B cell (primary cell): ENCODE measurements around the gene N4BP2L2. TPM values are rescaled to one million over a fixed set of nuclear protein-coding genes. Genes with fewer than 3 reads are reported as not detected.

Experiments
- polyA plus RNA-seq: library from polyadenylated mRNA; depleted of rRNA; stranded (reverse); fragments of >200 nt; gene quantifications from 2 replicates; pipeline ENCODE4 v1.2.3, GENCODE V29; 2012
- small RNA-seq: library from RNA; depleted of rRNA; stranded (forward); fragments of <200 nt; gene quantifications from one replicate; pipeline ENCODE3, GENCODE V24; 2012; ENCODE audit warnings: low replicate concordance, low read depth; ENCODE audit not compliant: insufficient read length
- total RNA-seq, 2 donors: library from RNA; stranded (reverse); fragments of 120-200 nt in 1 of 2; gene quantifications; 1 replicate in 1 of 2; 2 replicates in 1 of 2; pipeline versions ENCODE4 v1.2.3 to v1.2.4, GENCODE V29; 2013 to 2022

Gene N4BP2L2
- total and polyA plus RNA-seq, 2 donors (not counting 1 experiment from before 2014, with no cell fraction given), result 63.9 to 239 TPM

Small RNAs within 50 kb of the gene (small RNA-seq; reads per million reads assigned to genes)
- gene RF00190, result not detected

Other genes starting within 250 kb of the N4BP2L2 start
- gene ZAR1L, start 223.4 kb downstream of the N4BP2L2 start, total RNA-seq, result not detected in 2 replicates
- gene ZAR1L, start 223.4 kb downstream of the N4BP2L2 start, polyA plus RNA-seq, result 0.32 TPM in 1 of 2 replicates, not detected in the other
- gene BRCA2, start 223.3 kb downstream of the N4BP2L2 start, total RNA-seq, result 6.0 and 7.5 TPM in 2 replicates
- 1.2 and 1.7 TPM in 2 replicates for gene BRCA2, start 223.3 kb downstream of the N4BP2L2 start, polyA plus RNA-seq
- 52.8 and 59.0 TPM in 2 replicates for gene N4BP2L1, start 110.7 kb downstream of the N4BP2L2 start, total RNA-seq
- gene N4BP2L1, start 110.7 kb downstream of the N4BP2L2 start, polyA plus RNA-seq, result 50.9 and 79.9 TPM in 2 replicates
- gene PDS5B, start 47.7 kb upstream of the N4BP2L2 start, total RNA-seq, result 62.9 and 66.2 TPM in 2 replicates
- 6.6 and 11.2 TPM in 2 replicates for gene PDS5B, start 47.7 kb upstream of the N4BP2L2 start, polyA plus RNA-seq